DND-41 (cell line): ENCODE data around the gene RHOT1.

Source experiments
- ATAC-seq: fragments of 200-7000 bp; cut with Tn5 transposase; 3 replicates; pipeline ENCODE4 v1.9.1; 2021; ENCODE audit warnings: low read depth; ENCODE audit not compliant: insufficient read depth
- DNase-seq: peaks from one replicate; pipeline ENCODE4 v3.0.0-alpha.2; 2020
- H2AFZ ChIP-seq: 2 replicates; pipeline ENCODE4 v1.6.0; 2012; ENCODE audit warnings: low read depth, low read length
- H3K27ac ChIP-seq: 2 replicates; pipeline ENCODE4 v1.5.1; 2012; ENCODE audit warnings: low read length, inconsistent platforms
- H3K27me3 ChIP-seq: fragments of 200-600 bp; sonication (generic); 2 replicates; pipeline ENCODE4 v1.6.0; 2012; ENCODE audit warnings: low read length, mild to moderate bottlenecking, inconsistent platforms; ENCODE audit not compliant: insufficient read depth, poor library complexity
- H3K36me3 ChIP-seq: 2 replicates; pipeline ENCODE4 v1.5.1; 2012; ENCODE audit warnings: low read length, inconsistent platforms; ENCODE audit not compliant: insufficient read depth
- H3K4me1 ChIP-seq: 2 replicates; pipeline ENCODE4 v1.5.1; 2012; ENCODE audit warnings: mild to moderate bottlenecking, low read length; ENCODE audit not compliant: insufficient read depth
- H3K4me2 ChIP-seq: 2 replicates; pipeline ENCODE4 v1.6.0; 2012; ENCODE audit warnings: mild to moderate bottlenecking, moderate library complexity, low read length, inconsistent platforms; ENCODE audit not compliant: insufficient read depth
- H3K4me3 ChIP-seq, 2 experiments: fragments of 200-600 bp in 1 of 2; shearing (Covaris generic) in 1 of 2; 2 replicates each; pipeline ENCODE4 v1.5.1; 2012 to 2016; ENCODE audit warnings: inconsistent platforms in 2 of 2, low read length in 2 of 2, mild to moderate bottlenecking in 2 of 2, low read depth in 1 of 2, moderate library complexity in 1 of 2
- H3K79me2 ChIP-seq: 2 replicates; pipeline ENCODE4 v1.6.0; 2012; ENCODE audit warnings: low read length, inconsistent platforms; ENCODE audit not compliant: insufficient read depth
- H3K9ac ChIP-seq: 2 replicates; pipeline ENCODE4 v1.6.0; 2012; ENCODE audit warnings: low read depth, mild to moderate bottlenecking, inconsistent platforms, low read length, moderate library complexity
- H3K9me3 ChIP-seq: 2 replicates; pipeline ENCODE4 v1.5.1; 2012; ENCODE audit warnings: low read length, moderate library complexity, mild to moderate bottlenecking, inconsistent platforms; ENCODE audit not compliant: insufficient read depth, severe bottlenecking
- H4K20me1 ChIP-seq: 2 replicates; pipeline ENCODE4 v1.6.0; 2012; ENCODE audit warnings: low read length; ENCODE audit not compliant: insufficient read depth
- EZH2 ChIP-seq: IDR thresholded peaks from 3 replicates; pipeline ENCODE4 v1.6.1; 2012; ENCODE audit warnings: borderline replicate concordance, low read depth, mild to moderate bottlenecking, moderate library complexity, low read length, inconsistent platforms; ENCODE audit not compliant: severe bottlenecking
- TF ChIP-seq, protein P1 (sequence below): IDR thresholded peaks from 2 replicates; pipeline ENCODE4 v1.5.1; 2012; ENCODE audit warnings: borderline replicate concordance, low read length, moderate library complexity, mild to moderate bottlenecking; ENCODE audit not compliant: poor library complexity, severe bottlenecking; ENCODE audit errors: extremely low read depth

Gene RHOT1

DNA sequence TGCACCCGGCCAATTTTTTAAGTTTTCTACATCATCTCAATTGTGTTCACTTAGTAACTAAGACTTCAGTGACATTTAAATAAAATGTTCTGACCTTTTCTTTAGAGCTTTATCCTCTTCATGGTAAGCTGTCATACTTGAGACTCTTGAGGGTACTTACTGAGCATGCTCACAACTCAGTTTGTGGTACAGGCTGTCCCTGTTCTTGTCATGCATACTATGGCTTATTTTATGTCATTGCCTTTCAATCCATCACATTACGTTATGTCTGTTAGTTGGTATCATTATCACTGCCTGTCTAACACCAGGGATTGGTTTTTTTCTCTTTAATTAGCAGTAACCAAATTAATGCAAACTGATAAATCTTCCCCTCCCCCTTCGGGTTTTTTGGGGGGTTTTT is 81.4 kb downstream of the RHOT1 start:
- H3K9ac ChIP-seq = no peak overlapping the region
- no peaks in the 10 kb centered on the region for H4K20me1 ChIP-seq

DNA sequence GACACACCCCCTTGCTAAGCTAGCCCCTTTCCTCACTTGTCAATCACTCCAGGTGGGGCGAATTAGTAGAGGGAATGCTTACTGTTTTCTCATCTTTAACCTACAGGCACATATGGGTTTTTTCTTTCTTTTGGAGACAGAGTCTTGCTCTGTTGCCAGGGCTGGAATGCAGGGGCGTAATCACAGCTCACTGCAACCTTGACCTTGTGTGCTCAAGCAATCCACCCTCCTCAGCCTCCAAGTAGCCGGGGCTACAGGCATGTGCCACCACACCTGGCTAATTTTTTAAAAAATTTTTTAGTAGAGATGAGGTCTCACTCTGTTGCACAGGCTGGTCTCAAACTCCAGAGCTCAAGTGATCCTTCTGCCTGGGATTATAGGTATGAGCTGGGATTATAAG is 84.6 kb downstream of the RHOT1 start:
- TF ChIP-seq, protein P1, sequence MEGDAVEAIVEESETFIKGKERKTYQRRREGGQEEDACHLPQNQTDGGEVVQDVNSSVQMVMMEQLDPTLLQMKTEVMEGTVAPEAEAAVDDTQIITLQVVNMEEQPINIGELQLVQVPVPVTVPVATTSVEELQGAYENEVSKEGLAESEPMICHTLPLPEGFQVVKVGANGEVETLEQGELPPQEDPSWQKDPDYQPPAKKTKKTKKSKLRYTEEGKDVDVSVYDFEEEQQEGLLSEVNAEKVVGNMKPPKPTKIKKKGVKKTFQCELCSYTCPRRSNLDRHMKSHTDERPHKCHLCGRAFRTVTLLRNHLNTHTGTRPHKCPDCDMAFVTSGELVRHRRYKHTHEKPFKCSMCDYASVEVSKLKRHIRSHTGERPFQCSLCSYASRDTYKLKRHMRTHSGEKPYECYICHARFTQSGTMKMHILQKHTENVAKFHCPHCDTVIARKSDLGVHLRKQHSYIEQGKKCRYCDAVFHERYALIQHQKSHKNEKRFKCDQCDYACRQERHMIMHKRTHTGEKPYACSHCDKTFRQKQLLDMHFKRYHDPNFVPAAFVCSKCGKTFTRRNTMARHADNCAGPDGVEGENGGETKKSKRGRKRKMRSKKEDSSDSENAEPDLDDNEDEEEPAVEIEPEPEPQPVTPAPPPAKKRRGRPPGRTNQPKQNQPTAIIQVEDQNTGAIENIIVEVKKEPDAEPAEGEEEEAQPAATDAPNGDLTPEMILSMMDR = no peak
- no peak for TF ChIP-seq EZH2

More for the DNA sequence above, 81.4 kb downstream of the RHOT1 start:
- Histone ChIP-seq H3K79me2 (no peaks in the 10 kb centered on the region), H3K4me2 (no peak overlapping the region), H3K27me3 (no peaks in the 10 kb centered on the region), H3K4me3 (no peak overlapping the region), H2AFZ (no peak overlapping the region), H3K4me1 (no peaks in the 10 kb centered on the region), H3K36me3 (peaks cover 3% of the 10 kb centered on the region; the same call in 1 of the 2 replicates), H3K27ac (no peak overlapping the region), H3K9me3 (no peaks in the 10 kb centered on the region)
- ATAC-seq (no peak), DNase-seq (no peak)
- TF ChIP-seq, protein P1 = no peak
- TF ChIP-seq EZH2 = no peak

DNA sequence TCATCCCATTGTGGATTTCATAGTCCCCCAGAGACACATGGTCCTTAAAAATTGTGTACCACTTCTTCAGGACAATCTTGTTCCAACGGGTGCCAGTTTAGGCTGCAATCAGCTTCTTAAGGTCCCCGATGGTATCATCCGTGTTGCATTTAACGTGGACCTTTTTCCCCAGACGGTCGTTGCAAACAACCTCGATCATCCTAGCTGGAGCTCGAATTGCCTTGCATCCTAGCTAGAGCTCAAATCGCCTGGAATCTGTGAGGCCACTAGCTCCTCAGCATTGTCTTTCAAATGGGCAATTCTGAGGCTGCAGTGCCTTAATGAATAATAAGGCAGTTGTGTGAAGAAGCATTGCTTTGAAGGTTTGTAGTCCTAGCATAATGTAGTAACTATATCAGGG is 85.6 kb downstream of the RHOT1 start:
- Histone ChIP-seq H3K4me2 (no peak overlapping the region), H3K27ac (no peak overlapping the region)
- ATAC-seq = no peak

More for the DNA sequence above, 84.6 kb downstream of the RHOT1 start:
- Histone ChIP-seq H3K79me2 (no peaks in the 10 kb centered on the region), H3K27me3 (no peaks in the 10 kb centered on the region), H3K9ac (no peak overlapping the region), H3K36me3 (peaks cover 3% of the 10 kb centered on the region; the same call in 1 of the 2 replicates), H3K9me3 (no peaks in the 10 kb centered on the region), H3K4me1 (no peaks in the 10 kb centered on the region), H4K20me1 (no peaks in the 10 kb centered on the region), H3K4me3 (no peak overlapping the region), H2AFZ (no peak overlapping the region), H3K27ac (no peak overlapping the region), H3K4me2 (no peak overlapping the region)
- DNase-seq (no peak), ATAC-seq (no peak)

More for the DNA sequence above, 85.6 kb downstream of the RHOT1 start:
- H3K4me3 ChIP-seq = no peak overlapping the region
- no peaks in the 10 kb centered on the region for H3K79me2 ChIP-seq
- DNase-seq = no peak
- no peaks in the 10 kb centered on the region for H3K4me1 ChIP-seq
- H3K36me3 ChIP-seq = peaks cover 3% of the 10 kb centered on the region; the same call in 1 of the 2 replicates
- H4K20me1 ChIP-seq = no peaks in the 10 kb centered on the region
- H3K9me3 ChIP-seq = no peaks in the 10 kb centered on the region
- H3K9ac ChIP-seq = no peak overlapping the region
- no peaks in the 10 kb centered on the region for H3K27me3 ChIP-seq
- TF ChIP-seq EZH2 = no peak
- TF ChIP-seq, protein P1 = no peak
- H2AFZ ChIP-seq = no peak overlapping the region
